ENCODE data around the gene HPS6.

DNA sequence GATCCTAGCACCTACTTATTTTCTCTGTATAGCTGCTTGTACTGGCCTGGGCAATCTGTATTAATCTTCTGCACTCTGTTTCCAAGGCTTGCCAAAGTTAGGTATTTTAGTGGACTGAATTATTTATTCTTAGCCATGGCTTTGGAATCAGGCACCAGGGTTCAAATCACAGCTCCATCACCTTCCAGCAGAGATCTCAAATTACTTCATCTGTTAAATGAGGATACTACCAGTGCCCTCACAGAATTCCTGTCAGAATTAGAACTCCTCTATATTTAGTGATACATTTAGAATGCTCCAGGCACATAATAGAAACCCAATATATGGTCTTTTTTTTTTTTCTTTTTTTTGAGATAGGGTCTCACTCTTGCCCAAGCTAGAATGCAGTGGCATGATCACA is 26.7 kb upstream of the HPS6 start:
- TF ChIP-seq ZNF219 (CRISPR knock-in tag; IDR thresholded peaks at IDR 0.05; ENCODE audit: borderline replicate concordance) (no peak), ATF1 (CRISPR knock-in tag; IDR thresholded peaks at IDR 0.05) (no peak), ZNF121 (CRISPR knock-in tag; IDR thresholded peaks at IDR 0.05) (no peak), ZBTB21 (CRISPR knock-in tag; IDR thresholded peaks at IDR 0.05; ENCODE audit: borderline replicate concordance) (no peak), ELF4 (CRISPR knock-in tag; IDR thresholded peaks at IDR 0.05; ENCODE audit: low read depth) (no peak), NFE2L1 (CRISPR knock-in tag; IDR thresholded peaks at IDR 0.05) (no peak)
- TF ChIP-seq, protein P1, sequence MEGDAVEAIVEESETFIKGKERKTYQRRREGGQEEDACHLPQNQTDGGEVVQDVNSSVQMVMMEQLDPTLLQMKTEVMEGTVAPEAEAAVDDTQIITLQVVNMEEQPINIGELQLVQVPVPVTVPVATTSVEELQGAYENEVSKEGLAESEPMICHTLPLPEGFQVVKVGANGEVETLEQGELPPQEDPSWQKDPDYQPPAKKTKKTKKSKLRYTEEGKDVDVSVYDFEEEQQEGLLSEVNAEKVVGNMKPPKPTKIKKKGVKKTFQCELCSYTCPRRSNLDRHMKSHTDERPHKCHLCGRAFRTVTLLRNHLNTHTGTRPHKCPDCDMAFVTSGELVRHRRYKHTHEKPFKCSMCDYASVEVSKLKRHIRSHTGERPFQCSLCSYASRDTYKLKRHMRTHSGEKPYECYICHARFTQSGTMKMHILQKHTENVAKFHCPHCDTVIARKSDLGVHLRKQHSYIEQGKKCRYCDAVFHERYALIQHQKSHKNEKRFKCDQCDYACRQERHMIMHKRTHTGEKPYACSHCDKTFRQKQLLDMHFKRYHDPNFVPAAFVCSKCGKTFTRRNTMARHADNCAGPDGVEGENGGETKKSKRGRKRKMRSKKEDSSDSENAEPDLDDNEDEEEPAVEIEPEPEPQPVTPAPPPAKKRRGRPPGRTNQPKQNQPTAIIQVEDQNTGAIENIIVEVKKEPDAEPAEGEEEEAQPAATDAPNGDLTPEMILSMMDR (IDR thresholded peaks at IDR 0.05) = no peak
- TF ChIP-seq, protein P2, sequence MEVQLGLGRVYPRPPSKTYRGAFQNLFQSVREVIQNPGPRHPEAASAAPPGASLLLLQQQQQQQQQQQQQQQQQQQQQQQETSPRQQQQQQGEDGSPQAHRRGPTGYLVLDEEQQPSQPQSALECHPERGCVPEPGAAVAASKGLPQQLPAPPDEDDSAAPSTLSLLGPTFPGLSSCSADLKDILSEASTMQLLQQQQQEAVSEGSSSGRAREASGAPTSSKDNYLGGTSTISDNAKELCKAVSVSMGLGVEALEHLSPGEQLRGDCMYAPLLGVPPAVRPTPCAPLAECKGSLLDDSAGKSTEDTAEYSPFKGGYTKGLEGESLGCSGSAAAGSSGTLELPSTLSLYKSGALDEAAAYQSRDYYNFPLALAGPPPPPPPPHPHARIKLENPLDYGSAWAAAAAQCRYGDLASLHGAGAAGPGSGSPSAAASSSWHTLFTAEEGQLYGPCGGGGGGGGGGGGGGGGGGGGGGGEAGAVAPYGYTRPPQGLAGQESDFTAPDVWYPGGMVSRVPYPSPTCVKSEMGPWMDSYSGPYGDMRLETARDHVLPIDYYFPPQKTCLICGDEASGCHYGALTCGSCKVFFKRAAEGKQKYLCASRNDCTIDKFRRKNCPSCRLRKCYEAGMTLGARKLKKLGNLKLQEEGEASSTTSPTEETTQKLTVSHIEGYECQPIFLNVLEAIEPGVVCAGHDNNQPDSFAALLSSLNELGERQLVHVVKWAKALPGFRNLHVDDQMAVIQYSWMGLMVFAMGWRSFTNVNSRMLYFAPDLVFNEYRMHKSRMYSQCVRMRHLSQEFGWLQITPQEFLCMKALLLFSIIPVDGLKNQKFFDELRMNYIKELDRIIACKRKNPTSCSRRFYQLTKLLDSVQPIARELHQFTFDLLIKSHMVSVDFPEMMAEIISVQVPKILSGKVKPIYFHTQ (CRISPR knock-in tag; IDR thresholded peaks at IDR 0.05) = no peak
- TF ChIP-seq, protein P3, sequence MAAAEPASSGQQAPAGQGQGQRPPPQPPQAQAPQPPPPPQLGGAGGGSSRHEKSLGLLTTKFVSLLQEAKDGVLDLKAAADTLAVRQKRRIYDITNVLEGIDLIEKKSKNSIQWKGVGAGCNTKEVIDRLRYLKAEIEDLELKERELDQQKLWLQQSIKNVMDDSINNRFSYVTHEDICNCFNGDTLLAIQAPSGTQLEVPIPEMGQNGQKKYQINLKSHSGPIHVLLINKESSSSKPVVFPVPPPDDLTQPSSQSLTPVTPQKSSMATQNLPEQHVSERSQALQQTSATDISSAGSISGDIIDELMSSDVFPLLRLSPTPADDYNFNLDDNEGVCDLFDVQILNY (CRISPR knock-in tag; IDR thresholded peaks at IDR 0.05) = no peak
- TF ChIP-seq, protein P4, sequence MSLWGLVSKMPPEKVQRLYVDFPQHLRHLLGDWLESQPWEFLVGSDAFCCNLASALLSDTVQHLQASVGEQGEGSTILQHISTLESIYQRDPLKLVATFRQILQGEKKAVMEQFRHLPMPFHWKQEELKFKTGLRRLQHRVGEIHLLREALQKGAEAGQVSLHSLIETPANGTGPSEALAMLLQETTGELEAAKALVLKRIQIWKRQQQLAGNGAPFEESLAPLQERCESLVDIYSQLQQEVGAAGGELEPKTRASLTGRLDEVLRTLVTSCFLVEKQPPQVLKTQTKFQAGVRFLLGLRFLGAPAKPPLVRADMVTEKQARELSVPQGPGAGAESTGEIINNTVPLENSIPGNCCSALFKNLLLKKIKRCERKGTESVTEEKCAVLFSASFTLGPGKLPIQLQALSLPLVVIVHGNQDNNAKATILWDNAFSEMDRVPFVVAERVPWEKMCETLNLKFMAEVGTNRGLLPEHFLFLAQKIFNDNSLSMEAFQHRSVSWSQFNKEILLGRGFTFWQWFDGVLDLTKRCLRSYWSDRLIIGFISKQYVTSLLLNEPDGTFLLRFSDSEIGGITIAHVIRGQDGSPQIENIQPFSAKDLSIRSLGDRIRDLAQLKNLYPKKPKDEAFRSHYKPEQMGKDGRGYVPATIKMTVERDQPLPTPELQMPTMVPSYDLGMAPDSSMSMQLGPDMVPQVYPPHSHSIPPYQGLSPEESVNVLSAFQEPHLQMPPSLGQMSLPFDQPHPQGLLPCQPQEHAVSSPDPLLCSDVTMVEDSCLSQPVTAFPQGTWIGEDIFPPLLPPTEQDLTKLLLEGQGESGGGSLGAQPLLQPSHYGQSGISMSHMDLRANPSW (CRISPR knock-in tag; conservative IDR thresholded peaks at IDR 0.05; ENCODE audit: low read depth) = no peak
- TF ChIP-seq, protein P5, sequence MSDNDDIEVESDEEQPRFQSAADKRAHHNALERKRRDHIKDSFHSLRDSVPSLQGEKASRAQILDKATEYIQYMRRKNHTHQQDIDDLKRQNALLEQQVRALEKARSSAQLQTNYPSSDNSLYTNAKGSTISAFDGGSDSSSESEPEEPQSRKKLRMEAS (CRISPR knock-in tag; IDR thresholded peaks at IDR 0.05) = no peak
- TF ChIP-seq, protein P6, sequence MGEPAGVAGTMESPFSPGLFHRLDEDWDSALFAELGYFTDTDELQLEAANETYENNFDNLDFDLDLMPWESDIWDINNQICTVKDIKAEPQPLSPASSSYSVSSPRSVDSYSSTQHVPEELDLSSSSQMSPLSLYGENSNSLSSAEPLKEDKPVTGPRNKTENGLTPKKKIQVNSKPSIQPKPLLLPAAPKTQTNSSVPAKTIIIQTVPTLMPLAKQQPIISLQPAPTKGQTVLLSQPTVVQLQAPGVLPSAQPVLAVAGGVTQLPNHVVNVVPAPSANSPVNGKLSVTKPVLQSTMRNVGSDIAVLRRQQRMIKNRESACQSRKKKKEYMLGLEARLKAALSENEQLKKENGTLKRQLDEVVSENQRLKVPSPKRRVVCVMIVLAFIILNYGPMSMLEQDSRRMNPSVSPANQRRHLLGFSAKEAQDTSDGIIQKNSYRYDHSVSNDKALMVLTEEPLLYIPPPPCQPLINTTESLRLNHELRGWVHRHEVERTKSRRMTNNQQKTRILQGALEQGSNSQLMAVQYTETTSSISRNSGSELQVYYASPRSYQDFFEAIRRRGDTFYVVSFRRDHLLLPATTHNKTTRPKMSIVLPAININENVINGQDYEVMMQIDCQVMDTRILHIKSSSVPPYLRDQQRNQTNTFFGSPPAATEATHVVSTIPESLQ (CRISPR knock-in tag; IDR thresholded peaks at IDR 0.05) = no peak
- TF ChIP-seq, protein P7, sequence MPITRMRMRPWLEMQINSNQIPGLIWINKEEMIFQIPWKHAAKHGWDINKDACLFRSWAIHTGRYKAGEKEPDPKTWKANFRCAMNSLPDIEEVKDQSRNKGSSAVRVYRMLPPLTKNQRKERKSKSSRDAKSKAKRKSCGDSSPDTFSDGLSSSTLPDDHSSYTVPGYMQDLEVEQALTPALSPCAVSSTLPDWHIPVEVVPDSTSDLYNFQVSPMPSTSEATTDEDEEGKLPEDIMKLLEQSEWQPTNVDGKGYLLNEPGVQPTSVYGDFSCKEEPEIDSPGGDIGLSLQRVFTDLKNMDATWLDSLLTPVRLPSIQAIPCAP (CRISPR knock-in tag; IDR thresholded peaks at IDR 0.05) = no peak

Measured in WTC11 (cell line).